K562 (cell line): Measurements from ENCODE around the gene EMC9. TPM values are rescaled to one million over a fixed set of nuclear protein-coding genes. Genes with fewer than 3 reads are reported as not detected.

ENCODE experiments used
- ATF6 ChIP-seq: sonication (generic); formaldehyde crosslinking; IDR thresholded peaks from 2 replicates; pipeline ENCODE4 v1.4.0; 2020; ENCODE audit warnings: mild to moderate bottlenecking, missing genetic modification reagents
- BCL6 ChIP-seq: fragments of 250-450 bp; sonication (Bioruptor Pico); IDR thresholded peaks from 2 replicates; pipeline ENCODE4 v1.4.0; 2020
- BHLHE40 ChIP-seq: IDR thresholded peaks from 2 replicates; pipeline ENCODE4 v1.6.1; 2011; ENCODE audit warnings: low read length, improper control_type of control experiment
- CBX8 ChIP-seq: fragments of 200-600 bp; sonication (generic); IDR thresholded peaks from 2 replicates; pipeline ENCODE4 v1.6.1; 2012; ENCODE audit warnings: borderline replicate concordance, mixed run types, low read depth, mild to moderate bottlenecking, moderate library complexity, mixed read lengths, low read length, control low read depth, inconsistent platforms; ENCODE audit not compliant: poor library complexity, severe bottlenecking; ENCODE audit errors: extremely low read depth
- ID3 ChIP-seq, 2 experiments: fragments of 250-450 bp in 1 of 2; fragments of 450-650 bp in 1 of 2; sonication (Bioruptor Pico) in 1 of 2; IDR thresholded peaks; 2 replicates each; pipeline versions ENCODE4 v1.6.1 to v1.8.0; 2016 to 2021; ENCODE audit warnings: mild to moderate bottlenecking in 2 of 2, moderate library complexity in 2 of 2, missing compliant biosample characterization in 1 of 2, missing genetic modification characterization in 1 of 2
- JUNB ChIP-seq: fragments of 450-650 bp; formaldehyde crosslinking; conservative IDR thresholded peaks from 2 replicates; pipeline ENCODE4 v1.4.0; 2020; ENCODE audit warnings: mild to moderate bottlenecking
- KAT7 ChIP-seq: sonication (generic); formaldehyde crosslinking; IDR thresholded peaks from 2 replicates; pipeline ENCODE4 v1.8.0; 2022; ENCODE audit warnings: missing genetic modification reagents, mild to moderate bottlenecking, borderline replicate concordance
- KDM4B ChIP-seq, 2 experiments: fragments of 450-650 bp in 1 of 2; sonication (generic) in 1 of 2; IDR thresholded peaks; 2 replicates each; pipeline ENCODE4 v1.6.1; 2016 to 2017; ENCODE audit warnings: borderline replicate concordance in 2 of 2, antibody characterized with exemption in 1 of 2, low read depth in 1 of 2, mild to moderate bottlenecking in 1 of 2
- MAFK ChIP-seq: IDR thresholded peaks from 2 replicates; pipeline ENCODE4 v1.6.1; 2011; ENCODE audit warnings: low read length, improper control_type of control experiment
- MCM5 ChIP-seq: fragments of 450-650 bp; IDR thresholded peaks from 2 replicates; pipeline ENCODE4 v1.6.1; 2016; ENCODE audit warnings: low read depth
- NBN ChIP-seq: fragments of 450-650 bp; IDR thresholded peaks from 2 replicates; pipeline ENCODE4 v1.6.1; 2016; ENCODE audit warnings: low read depth, mild to moderate bottlenecking
- POLR2AphosphoS2 ChIP-seq: IDR thresholded peaks from 2 replicates; pipeline ENCODE4 v1.6.1; 2012; ENCODE audit warnings: low read length, improper control_type of control experiment
- POU5F1 ChIP-seq: fragments of 150-350 bp; IDR thresholded peaks from 2 replicates; pipeline ENCODE4 v1.6.1; 2014; ENCODE audit warnings: borderline replicate concordance, low read length, low read depth, mild to moderate bottlenecking; ENCODE audit not compliant: partially characterized antibody
- RBBP5 ChIP-seq: fragments of 200-600 bp; sonication (generic); IDR thresholded peaks from 2 replicates; pipeline ENCODE4 v1.6.1; 2012; ENCODE audit warnings: borderline replicate concordance, mild to moderate bottlenecking, low read length, control low read depth, inconsistent platforms; ENCODE audit not compliant: insufficient read depth, poor library complexity, severe bottlenecking
- SIN3B ChIP-seq: fragments of 450-650 bp; IDR thresholded peaks from 2 replicates; pipeline ENCODE4 v1.6.1; 2017; ENCODE audit warnings: low read depth, mild to moderate bottlenecking, moderate library complexity
- SREBF2 ChIP-seq: sonication (generic); formaldehyde crosslinking; IDR thresholded peaks from 2 replicates; pipeline ENCODE4 v1.4.0; 2020; ENCODE audit warnings: mild to moderate bottlenecking, missing genetic modification reagents
- SRF ChIP-seq, 2 experiments: fragments of 250-450, 450-650 bp in 1 of 2; sonication (Bioruptor Pico) in 1 of 2; sonication (generic) in 1 of 2; formaldehyde crosslinking; IDR thresholded peaks; 2 replicates each; pipeline versions ENCODE4 v1.5.0 to v1.5.1; 2020 to 2022; ENCODE audit warnings: mild to moderate bottlenecking in 1 of 2, missing genetic modification reagents in 1 of 2
- TEAD4 ChIP-seq, 2 experiments: sonication (generic) in 1 of 2; formaldehyde crosslinking in 1 of 2; IDR thresholded peaks; 2 replicates each; pipeline versions ENCODE4 v1.6.1 to v1.8.0; 2012 to 2022; ENCODE audit warnings: borderline replicate concordance in 1 of 2, inconsistent platforms in 1 of 2, low read length in 1 of 2, mild to moderate bottlenecking in 1 of 2, missing genetic modification reagents in 1 of 2
- ZNF263 ChIP-seq: sonication (generic); formaldehyde crosslinking; IDR thresholded peaks from 2 replicates; pipeline ENCODE4 v1.8.0; 2022; ENCODE audit warnings: mild to moderate bottlenecking, missing genetic modification reagents, borderline replicate concordance
- polyA plus RNA-seq, 8 experiments: library from polyadenylated mRNA; depleted of rRNA in 4 of 8; stranded (reverse) in 5 of 8; unstranded in 3 of 8; fragments of >200 nt; fragmentation: Nextera tagmentation in 2 of 8; fragmentation: Illumina TruSeq in 1 of 8; extraction: Ambion mirVana in 2 of 8; extraction: Trizol in 1 of 8; gene quantifications; 2 replicates each; pipeline versions ENCODE4 v1.2.1 to v1.2.3, GENCODE V29; 2011 to 2014; ENCODE audit warnings: inconsistent platforms in 1 of 8, missing spikeins in 1 of 8
- total RNA-seq, 7 experiments: library from RNA; depleted of rRNA in 6 of 7; stranded (reverse); fragments of >200 nt in 6 of 7; fragmentation: Illumina TruSeq in 2 of 7; extraction: Trizol in 2 of 7; gene quantifications; 2 replicates each; pipeline versions ENCODE4 v1.2.1 to v1.2.3, GENCODE V29; 2011 to 2021; ENCODE audit warnings: low replicate concordance in 1 of 7
- TF ChIP-seq, protein P1 (sequence below): fragments of 200-800 bp; sonication (Bioruptor generic); IDR thresholded peaks from 2 replicates; pipeline ENCODE4 v1.6.1; 2017; ENCODE audit warnings: missing genetic modification characterization, missing compliant biosample characterization

Gene EMC9
- total and polyA plus RNA-seq, 9 of the 15 experiments (the other 6 are each of a cell fraction or from before 2014, with no cell fraction given): 3.1 to 13.2 (median 7.8) TPM

- TF ChIP-seq ATF6 (CRISPR knock-in tag) (peak; percentile 53; the same call in 1 of the 2 replicates), NBN (no peak), CBX8 (no peak), BCL6 (CRISPR knock-in tag) (no peak), ZNF263 (peak; percentile 75), KAT7 (CRISPR knock-in tag) (peak; percentile 65; the same call in 1 of the 2 replicates), POU5F1 (no peak), SIN3B (peak; percentile 39; the same call in 1 of the 2 replicates), POLR2AphosphoS2 (peak; percentile 22; the same call in 1 of the 2 replicates), RBBP5 (no peak), JUNB (no peak), ID3 (CRISPR knock-in tag; IDR thresholded peaks at IDR 0.05) (no peak), ID3 (tag; IDR thresholded peaks at IDR 0.05) (0 out of 2 replicates have a peak, but pooled peaks have one; percentile 37), SRF (CRISPR knock-in tag; IDR thresholded peaks at IDR 0.05) (no peak; a peak in 1 of 4 replicates), BHLHE40 (no peak), MCM5 (no peak), SREBF2 (CRISPR knock-in tag) (no peak), MAFK (no peak), KDM4B (IDR thresholded peaks at IDR 0.05; ENCODE audit: borderline replicate concordance in 2 of 2, low read depth in 1 of 2) (no peak; a peak in 1 of 4 replicates), TEAD4 (IDR thresholded peaks at IDR 0.05; ENCODE audit: low read length) (no peak), TEAD4 (CRISPR knock-in tag; IDR thresholded peaks at IDR 0.05; ENCODE audit: borderline replicate concordance) (no peak)
- TF ChIP-seq, protein P1, sequence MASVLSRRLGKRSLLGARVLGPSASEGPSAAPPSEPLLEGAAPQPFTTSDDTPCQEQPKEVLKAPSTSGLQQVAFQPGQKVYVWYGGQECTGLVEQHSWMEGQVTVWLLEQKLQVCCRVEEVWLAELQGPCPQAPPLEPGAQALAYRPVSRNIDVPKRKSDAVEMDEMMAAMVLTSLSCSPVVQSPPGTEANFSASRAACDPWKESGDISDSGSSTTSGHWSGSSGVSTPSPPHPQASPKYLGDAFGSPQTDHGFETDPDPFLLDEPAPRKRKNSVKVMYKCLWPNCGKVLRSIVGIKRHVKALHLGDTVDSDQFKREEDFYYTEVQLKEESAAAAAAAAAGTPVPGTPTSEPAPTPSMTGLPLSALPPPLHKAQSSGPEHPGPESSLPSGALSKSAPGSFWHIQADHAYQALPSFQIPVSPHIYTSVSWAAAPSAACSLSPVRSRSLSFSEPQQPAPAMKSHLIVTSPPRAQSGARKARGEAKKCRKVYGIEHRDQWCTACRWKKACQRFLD: no peak
Observed at GRCh38 chr14:24093901-24094840, 47.2 kb downstream of the EMC9 start, which contains the start of gene PCK2 (continued).
